Adrenal gland (tissue), 12 donors: ENCODE results near the gene SH2D2A. TPM values are rescaled to one million over a fixed set of nuclear protein-coding genes. Genes with fewer than 3 reads are reported as not detected.

ENCODE experiments used
- DNase-seq, 7 donors: peaks; one replicate each; pipeline ENCODE4 v3.0.0-alpha.2; 2019 to 2020
- H3K27ac ChIP-seq, 5 donors: fragments of 200-600 bp; sonication (generic) in 4 of 5; 1 replicate in 3 of 5; 2 replicates in 2 of 5; pipeline versions ENCODE4 v1.5.1 to v1.8.0; 2016 to 2020; ENCODE audit warnings: mild to moderate bottlenecking in 1 of 5
- H3K27me3 ChIP-seq: fragments of 200-600 bp; 2 replicates; pipeline ENCODE4 v1.8.0; 2021
- H3K36me3 ChIP-seq, 2 donors: fragments of 200-600 bp; replicated peaks in 1 of 2; 1 replicate in 1 of 2; 2 replicates in 1 of 2; pipeline versions ENCODE4 v1.5.1 to v1.8.0; 2018 to 2022
- H3K4me1 ChIP-seq, 2 donors: fragments of 200-600 bp; replicated peaks in 1 of 2; 1 replicate in 1 of 2; 2 replicates in 1 of 2; pipeline versions ENCODE4 v1.5.1 to v1.8.0; 2018 to 2021
- H3K4me3 ChIP-seq, 4 donors: fragments of 200-600 bp; sonication (generic) in 3 of 4; one replicate each; pipeline ENCODE4 v1.5.1; 2016 to 2018
- H3K9me3 ChIP-seq, 3 donors: fragments of 200-600 bp; sonication (generic) in 1 of 3; replicated peaks in 1 of 3; 1 replicate in 2 of 3; 2 replicates in 1 of 3; pipeline versions ENCODE4 v1.5.1 to v1.8.0; 2016 to 2021
- POLR2A ChIP-seq, 2 donors: fragments of 450-650 bp; IDR thresholded peaks; one replicate each; pipeline ENCODE4 v1.6.1; 2017; ENCODE audit warnings: antibody characterized with exemption in 2 of 2, mild to moderate bottlenecking in 2 of 2, moderate library complexity in 1 of 2
- WGBS, 4 donors: extraction: QIAGEN DNeasy Blood & Tissue Kit in 2 of 4; methylation state at CpG; one replicate each; pipeline versions ENCODE4 v1.1.5 to v1.1.7; 2013 to 2017; 5-methylcytosine and 5-hydroxymethylcytosine counted together
- intact Hi-C, 2 donors: fragments of 100-400 bp; cut with DNase I; formaldehyde crosslinking; loops; one replicate each; pipeline versions ENCODE4 v1.14.1 to v1.15.0; 2022 to 2023
- polyA plus RNA-seq, 3 donors: library from polyadenylated mRNA; stranded (reverse); fragments of 200-250 nt in 2 of 3; fragments of 350-450 nt in 1 of 3; fragmentation: Illumina TruSeq in 1 of 3; extraction: RNeasy Lipid Tissue Mini Kit (QIAGEN cat#74804) in 1 of 3; gene quantifications; one replicate each; pipeline ENCODE4 v1.2.3, GENCODE V29; 2013 to 2014
- total RNA-seq, 9 donors: library from RNA; depleted of rRNA in 4 of 9; stranded (reverse); fragments of >200 nt in 4 of 9; fragments of 120-200 nt in 1 of 9; fragmentation: NEBNext Ultra II Directional in 1 of 9; extraction: Animal tissue kit (Norgen Biotek cat#: 25700) in 1 of 9; gene quantifications; one replicate each; pipeline versions ENCODE4 v1.1.0 to v1.2.4, GENCODE V29; 2013 to 2023
- TF ChIP-seq, protein P1 (sequence below), 6 experiments: fragments of 450-650 bp in 4 of 6; fragments of 200-600 bp in 2 of 6; sonication (generic) in 1 of 6; IDR thresholded peaks; 1 replicate in 5 of 6; 2 replicates in 1 of 6; pipeline versions ENCODE4 v1.5.1 to v1.8.0; 2016 to 2021; ENCODE audit warnings: antibody characterized with exemption in 6 of 6, mild to moderate bottlenecking in 2 of 6, moderate library complexity in 1 of 6
- donor health status: healthy with polysubstance abuse.
- donor health status: Bipolar disorder and iron deficiency.
- donor health status: DM: yes; HTN: yes; CAD: no.
- donor health status: DM: no; HTN: no; CAD: no.
- donor health status: DM: no; HTN: no; CAD: no.
- donor health status: DM: yes; HTN: yes; CAD: no.

SH2D2A gene
- total and polyA plus RNA-seq, 12 donors = 0.11 to 4.8 (median 2.1) TPM; not detected in 1

DNA sequence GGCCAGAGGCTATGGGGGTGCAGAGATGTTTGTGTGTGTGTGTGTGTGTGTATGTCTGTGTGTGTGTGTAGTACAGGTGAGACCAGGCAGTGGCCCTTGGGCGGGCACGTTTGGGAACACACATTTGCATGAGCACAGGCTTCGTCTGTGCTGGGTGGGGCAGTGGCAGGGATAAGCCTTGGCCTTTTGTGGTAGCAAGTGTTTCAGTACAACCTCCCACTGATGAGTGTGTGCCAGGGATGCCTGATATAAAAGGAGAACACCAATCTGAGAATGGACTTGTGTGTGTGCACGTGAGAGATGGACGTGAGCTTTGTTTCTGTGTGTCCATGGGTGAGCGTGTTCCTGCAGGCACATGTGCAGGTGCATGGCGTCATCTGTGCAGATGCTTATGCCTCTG, 47.0 kb upstream of the SH2D2A start:
- Histone ChIP-seq H3K4me1 (peaks cover 14 to 23% of the 10 kb centered on the region in 2 donors), H3K27me3 (peaks cover 30% of the 10 kb centered on the region), H3K9me3 (no peaks in the 10 kb centered on the region), H3K36me3 (no peaks in the 10 kb centered on the region), H3K27ac (no peak overlapping the region), H3K4me3 (no peak overlapping the region)
- intact Hi-C loops = loop anchor here (10.0 kb wide), 2 partner anchors 139 to 169 kb away; partner anchors contain the start of genes ISG20L2 (in 1 of the 2) and METTL25B (in 1 of the 2)
- DNase-seq = no peak
- 71 to 77% (median 74%) methylated on average over 6 to 7 of the region's 7 CpGs for WGBS, 4 donors
- TF ChIP-seq, protein P1, sequence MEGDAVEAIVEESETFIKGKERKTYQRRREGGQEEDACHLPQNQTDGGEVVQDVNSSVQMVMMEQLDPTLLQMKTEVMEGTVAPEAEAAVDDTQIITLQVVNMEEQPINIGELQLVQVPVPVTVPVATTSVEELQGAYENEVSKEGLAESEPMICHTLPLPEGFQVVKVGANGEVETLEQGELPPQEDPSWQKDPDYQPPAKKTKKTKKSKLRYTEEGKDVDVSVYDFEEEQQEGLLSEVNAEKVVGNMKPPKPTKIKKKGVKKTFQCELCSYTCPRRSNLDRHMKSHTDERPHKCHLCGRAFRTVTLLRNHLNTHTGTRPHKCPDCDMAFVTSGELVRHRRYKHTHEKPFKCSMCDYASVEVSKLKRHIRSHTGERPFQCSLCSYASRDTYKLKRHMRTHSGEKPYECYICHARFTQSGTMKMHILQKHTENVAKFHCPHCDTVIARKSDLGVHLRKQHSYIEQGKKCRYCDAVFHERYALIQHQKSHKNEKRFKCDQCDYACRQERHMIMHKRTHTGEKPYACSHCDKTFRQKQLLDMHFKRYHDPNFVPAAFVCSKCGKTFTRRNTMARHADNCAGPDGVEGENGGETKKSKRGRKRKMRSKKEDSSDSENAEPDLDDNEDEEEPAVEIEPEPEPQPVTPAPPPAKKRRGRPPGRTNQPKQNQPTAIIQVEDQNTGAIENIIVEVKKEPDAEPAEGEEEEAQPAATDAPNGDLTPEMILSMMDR (IDR thresholded peaks at IDR 0.05) = no peak
- TF ChIP-seq POLR2A (IDR thresholded peaks at IDR 0.05) = no peak

DNA sequence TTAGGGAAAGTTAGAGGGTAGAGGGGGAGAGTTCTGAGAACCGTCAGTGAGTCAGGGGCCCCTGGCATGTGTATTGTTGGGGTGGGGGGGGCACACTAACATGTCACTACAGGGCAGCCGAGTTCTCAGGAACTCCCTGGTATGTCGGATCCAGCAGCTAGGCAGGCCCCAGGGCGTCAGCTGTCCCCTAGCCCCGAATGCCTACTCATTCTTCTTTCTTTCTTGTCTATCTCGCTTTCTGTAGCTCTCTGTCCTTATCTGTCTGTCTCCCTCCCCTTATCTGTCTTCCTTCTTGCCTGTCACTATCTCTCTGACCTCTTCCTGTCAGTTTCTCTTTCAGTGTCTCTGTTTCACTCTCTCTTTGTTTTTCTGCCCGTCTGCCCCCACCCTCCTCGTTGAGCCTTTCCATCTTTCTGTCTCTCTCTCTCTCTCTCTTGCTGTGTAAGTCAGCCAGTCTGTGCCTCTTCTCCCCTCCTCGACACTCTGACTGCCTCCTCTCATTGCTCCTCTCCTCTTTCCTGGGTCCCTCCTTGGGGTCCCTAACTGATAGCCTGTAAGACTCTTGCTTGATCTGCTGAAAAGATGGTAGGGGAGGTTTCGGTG, 46.5 kb upstream of the SH2D2A start:
- Histone ChIP-seq H3K4me1 (peaks cover 14 to 28% of the 10 kb centered on the region in 2 donors), H3K9me3 (no peaks in the 10 kb centered on the region), H3K27me3 (peaks cover 34% of the 10 kb centered on the region), H3K36me3 (no peaks in the 10 kb centered on the region), H3K27ac (no peak overlapping the region), H3K4me3 (no peak overlapping the region)
- WGBS, 4 donors = 52 to 65% (median 58%) methylated on average over 10 of the region's 10 CpGs
- intact Hi-C loops = loop anchor here (10.0 kb wide), 2 partner anchors 138 to 168 kb away; partner anchors contain the start of genes ISG20L2 (in 1 of the 2) and METTL25B (in 1 of the 2)
- TF ChIP-seq POLR2A (IDR thresholded peaks at IDR 0.05) = no peak
- TF ChIP-seq, protein P1 (IDR thresholded peaks at IDR 0.05) = no peak
- no peak for DNase-seq

DNA sequence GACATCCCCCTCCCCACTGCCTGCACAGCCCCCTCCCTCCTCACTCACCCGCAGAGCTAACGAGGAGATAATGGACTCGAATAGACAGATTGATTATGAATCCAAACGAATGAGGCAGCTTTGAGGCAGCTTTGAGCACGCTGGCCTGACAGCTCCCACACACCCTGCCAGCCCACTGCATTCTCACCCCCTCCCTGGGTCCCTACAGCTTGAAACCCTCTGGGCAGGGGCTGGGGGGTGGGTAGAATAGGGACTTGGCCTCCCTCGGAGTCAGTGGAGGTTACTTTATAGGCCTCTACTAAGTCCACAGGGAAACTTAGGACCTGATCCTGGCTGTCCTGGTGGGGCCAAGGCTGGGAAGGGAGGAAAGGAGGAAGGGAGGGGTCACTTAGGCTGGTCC, 45.9 kb upstream of the SH2D2A start:
- no peak for TF ChIP-seq POLR2A (IDR thresholded peaks at IDR 0.05)
- TF ChIP-seq, protein P1 (IDR thresholded peaks at IDR 0.05) = no peak
- intact Hi-C loops = loop anchor here (10.0 kb wide), 2 partner anchors 138 to 168 kb away; partner anchors contain the start of genes ISG20L2 (in 1 of the 2) and METTL25B (in 1 of the 2)

DNA sequence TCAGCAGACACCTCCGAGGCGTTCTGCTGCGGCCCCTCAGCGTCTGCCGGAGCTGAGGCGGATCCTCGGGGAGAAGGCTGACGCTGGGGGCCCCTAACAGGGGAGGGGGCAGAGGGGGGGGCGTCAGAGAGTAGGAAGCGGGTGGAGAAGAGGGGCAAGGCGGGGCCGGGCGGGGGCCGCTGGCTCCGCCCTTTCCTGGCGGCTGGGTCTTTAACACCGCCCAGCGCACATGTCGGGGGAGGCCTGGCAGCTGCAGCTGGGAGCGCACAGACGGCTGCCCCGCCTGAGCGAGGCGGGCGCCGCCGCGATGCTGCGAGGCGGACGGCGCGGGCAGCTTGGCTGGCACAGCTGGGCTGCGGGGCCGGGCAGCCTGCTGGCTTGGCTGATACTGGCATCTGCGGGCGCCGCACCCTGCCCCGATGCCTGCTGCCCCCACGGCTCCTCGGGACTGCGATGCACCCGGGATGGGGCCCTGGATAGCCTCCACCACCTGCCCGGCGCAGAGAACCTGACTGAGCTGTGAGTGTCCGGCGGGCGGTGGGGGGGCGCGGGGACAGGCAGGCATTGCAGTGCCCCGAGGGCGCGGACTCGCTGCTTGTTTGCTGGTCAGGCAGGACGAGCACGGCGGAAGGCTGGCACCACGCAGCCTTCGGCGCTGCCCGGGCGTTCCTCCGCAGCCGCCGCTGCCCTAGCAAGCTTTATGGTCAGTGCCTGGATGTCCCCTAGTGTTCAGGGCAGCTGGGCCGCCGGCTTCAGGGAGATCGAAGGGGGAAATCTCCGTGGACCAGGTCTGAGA, 44.2 kb upstream of the SH2D2A start, which contains the start of gene NTRK1:
TSS of gene NTRK1 (plus strand) at position 238 of the 796 bp plus-strand sequence. CDS start at position 308, 70 bp downstream.
- H3K27ac ChIP-seq = peak within 1 kb of the TSS in 1 of 5 donors; percentile 10
- H3K4me1 ChIP-seq = peaks cover 14 to 28% of the 10 kb centered on the region in 2 donors
- peaks cover 34% of the 10 kb centered on the region for H3K27me3 ChIP-seq
- 1 to 8% (median 6%) methylated on average over 2 to 69 of the region's 69 CpGs for WGBS, 4 donors
- peak in 1 of 2 donors; percentile 44 for TF ChIP-seq POLR2A (IDR thresholded peaks at IDR 0.05)
- TF ChIP-seq, protein P1 (IDR thresholded peaks at IDR 0.05) = no peak
- intact Hi-C loops = loop anchor here (10.0 kb wide), 2 partner anchors 136 to 166 kb away; partner anchors contain the start of genes ISG20L2 (in 1 of the 2) and METTL25B (in 1 of the 2)
- peak within 1 kb of the TSS in 1 of 4 donors; percentile 5 for H3K4me3 ChIP-seq
- DNase-seq = peak in 2 of 7 donors; percentile 11 to 21
- H3K36me3 ChIP-seq = no peaks in the 10 kb centered on the region
- H3K9me3 ChIP-seq = no peaks in the 10 kb centered on the region

More for the DNA sequence above, 45.9 kb upstream of the SH2D2A start:
- Histone ChIP-seq H3K4me1 (peaks cover 14 to 28% of the 10 kb centered on the region in 2 donors), H3K27ac (no peak overlapping the region), H3K36me3 (no peaks in the 10 kb centered on the region), H3K4me3 (no peak overlapping the region), H3K9me3 (no peaks in the 10 kb centered on the region), H3K27me3 (peaks cover 34% of the 10 kb centered on the region)
- WGBS, 4 donors = 80 to 94% (median 83%) methylated on average over 2 to 6 of the region's 6 CpGs
- no peak for DNase-seq
